Measurements from ENCODE around the gene TRIM67.

GRCh38 chr1:231121533-231121932 lies 40.3 kb upstream of the TRIM67 start:
- TF ChIP-seq MAFK (IDR thresholded peaks at IDR 0.05; ENCODE audit: low read depth, low read length) = no peak
- TF ChIP-seq CTCF (conservative IDR thresholded peaks at IDR 0.05; ENCODE audit: low read depth, low read length) = no peak
- TF ChIP-seq POLR2A (IDR thresholded peaks at IDR 0.05; ENCODE audit: low read depth, low read length) = no peak
- no peak for TF ChIP-seq ELK1 (IDR thresholded peaks at IDR 0.05; ENCODE audit: borderline replicate concordance, low read depth, low read length)
- no peak for TF ChIP-seq RFX5 (IDR thresholded peaks at IDR 0.05; ENCODE audit: low read depth, low read length)
- no peak for TF ChIP-seq USF2 (IDR thresholded peaks at IDR 0.05; ENCODE audit: low read depth, low read length)
- TF ChIP-seq RAD21 (IDR thresholded peaks at IDR 0.05; ENCODE audit: low read length) = no peak

All from IMR-90 (cell line).